Stomach (tissue), 4 donors: ENCODE results near the gene CAPN8.

Experiments used
- CTCF ChIP-seq, 7 experiments: fragments of 450-650 bp in 4 of 7; fragments of 200-600 bp in 3 of 7; sonication (generic) in 3 of 7; IDR thresholded peaks; one replicate each; pipeline ENCODE4 v1.5.1; 2016 to 2019; ENCODE audit warnings: antibody characterized with exemption in 7 of 7, control low read depth in 2 of 7, mild to moderate bottlenecking in 1 of 7
- EP300 ChIP-seq: sonication (generic); formaldehyde crosslinking; IDR thresholded peaks from one replicate; pipeline ENCODE4 v1.6.1; 2017; ENCODE audit warnings: antibody characterized with exemption
- POLR2A ChIP-seq, 4 donors: fragments of 450-650 bp; IDR thresholded peaks; one replicate each; pipeline ENCODE4 v1.6.1; 2016; ENCODE audit warnings: antibody characterized with exemption in 4 of 4, control low read depth in 2 of 4, mild to moderate bottlenecking in 1 of 4, moderate library complexity in 1 of 4
- POLR2AphosphoS5 ChIP-seq, 3 donors: sonication (generic); formaldehyde crosslinking; IDR thresholded peaks; one replicate each; pipeline ENCODE4 v1.6.1; 2016; ENCODE audit warnings: antibody characterized with exemption in 3 of 3

- no peak for TF ChIP-seq CTCF (IDR thresholded peaks at IDR 0.05)
- TF ChIP-seq POLR2AphosphoS5 (IDR thresholded peaks at IDR 0.05) = no peak
- no peak for TF ChIP-seq POLR2A (IDR thresholded peaks at IDR 0.05)
- TF ChIP-seq EP300 = no peak
Observed at GRCh38 chr1:223535319-223535718, 130.2 kb downstream of the CAPN8 start.
